GM20431 (cell line): ENCODE results near the gene OR4C46.
"Not testable (repeated sequence)": the region's sequence is repeated elsewhere in the genome, so short reads cannot be mapped to it uniquely, and the experiment has no call there.

Source experiments
- in situ Hi-C: fragments of 300-500 bp; cut with MseI, MboI; formaldehyde crosslinking; loops from one replicate; pipeline ENCODE4 v1.15.0; 2020; ENCODE audit warnings: low sequenced_read_pairs; ENCODE audit not compliant: unreplicated experiment

The OR4C46 gene

GRCh38 chr11:54603898-54604297 lies at the start of gene OR4C46:
OR4C46 (minus strand) TSS chr11:54603998; CDS start chr11:54603998, 0 bp downstream.
- in situ Hi-C loops = no loop called here

- in situ Hi-C loops = not testable (repeated sequence)
Observed at GRCh38 chr11:54645606-54646005, 41.8 kb upstream of the OR4C46 start.

GRCh38 chr11:54561439-54561838 lies 42.4 kb downstream of the OR4C46 start:
- in situ Hi-C loops = not testable (repeated sequence)

- in situ Hi-C loops = no loop called here
Observed at GRCh38 chr11:54558919-54559318, 44.9 kb downstream of the OR4C46 start.

- in situ Hi-C loops = no loop called here
Observed at GRCh38 chr11:54558407-54558806, 45.4 kb downstream of the OR4C46 start.
